ENCODE data around the gene SMARCC2.

Gene SMARCC2

DNA sequence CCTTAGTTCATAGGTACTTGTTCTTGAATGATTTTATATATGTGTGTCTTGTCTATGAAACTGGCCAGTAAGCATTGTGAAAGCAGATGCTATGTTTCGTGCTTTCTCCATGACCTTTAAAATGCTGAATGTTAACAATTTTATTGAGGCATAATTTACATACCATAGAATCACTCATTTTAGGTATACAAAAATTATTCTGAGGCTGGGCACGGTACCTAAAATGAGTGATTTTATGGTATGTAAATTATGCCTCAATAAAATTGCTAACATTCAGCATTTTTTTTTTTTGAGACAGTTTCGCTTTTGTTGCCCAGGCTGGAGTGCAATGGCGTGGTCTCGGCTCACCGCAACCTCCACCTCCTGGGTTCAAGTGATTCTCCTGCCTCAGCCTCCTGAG is 54.4 kb downstream of the SMARCC2 start:
- H3K9me3 Mint-ChIP-seq, result no peaks in the 10 kb centered on the region
- peaks cover 87% of the 10 kb centered on the region for H3K36me3 Mint-ChIP-seq (ENCODE audit: low read depth)
- no peaks in the 10 kb centered on the region for H3K27me3 Mint-ChIP-seq
- H3K4me1 Mint-ChIP-seq (ENCODE audit: low read depth), result peaks cover 65% of the 10 kb centered on the region
- no peak overlapping the region for H3K4me3 Mint-ChIP-seq
- H3K27ac Mint-ChIP-seq, result no peak overlapping the region

DNA sequence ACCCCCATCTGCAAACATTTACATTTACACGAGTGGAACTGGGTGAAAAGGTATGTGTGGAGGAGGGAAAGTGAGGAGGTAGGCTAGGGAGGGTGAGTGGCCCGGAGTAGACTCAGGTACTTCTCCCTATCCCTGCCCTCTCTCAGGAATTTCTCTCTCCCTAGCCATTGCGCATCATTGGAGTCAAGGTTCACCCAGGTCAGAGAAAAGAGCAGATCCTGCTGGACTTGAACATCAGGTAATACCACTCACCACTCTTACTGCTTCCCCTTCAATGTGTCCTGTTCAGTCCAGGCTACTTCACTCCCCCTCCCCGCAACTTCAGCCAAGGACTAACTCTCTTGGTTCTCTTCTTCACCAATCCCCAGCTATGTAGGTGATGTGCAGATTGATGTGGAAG is 58.4 kb downstream of the SMARCC2 start:
- Mint-ChIP-seq H3K4me3 (peak overlapping the region; percentile 99), H3K27ac (peak overlapping the region; percentile 13)

DNA sequence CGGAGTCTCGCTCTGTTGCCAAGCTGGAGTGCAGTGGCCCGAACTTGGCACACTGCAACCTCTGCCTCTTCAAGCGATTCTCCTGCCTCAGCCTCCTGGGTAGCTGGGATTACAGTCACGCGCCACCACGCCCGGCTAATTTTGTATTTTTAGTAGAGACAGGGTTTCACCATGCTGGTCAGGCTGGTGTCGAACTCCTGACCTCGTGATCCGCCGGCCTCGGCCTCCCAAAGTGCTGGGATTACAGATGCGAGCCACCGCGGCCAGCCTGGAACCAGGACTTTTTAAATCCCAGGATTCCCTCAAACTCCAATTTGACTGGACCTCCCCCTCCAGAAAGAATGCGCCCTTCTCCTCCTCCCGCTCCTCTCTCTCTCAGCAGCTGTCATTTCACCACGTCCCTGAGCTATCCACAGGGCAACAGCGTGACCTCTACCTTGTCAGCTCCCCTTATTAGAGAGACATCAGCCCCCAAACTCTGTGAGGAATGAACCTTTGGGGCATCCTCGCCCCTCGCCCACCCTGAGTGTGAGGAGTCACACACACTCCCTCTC is 59.3 kb downstream of the SMARCC2 start:
- no peaks in the 10 kb centered on the region for H3K9me3 Mint-ChIP-seq
- peaks cover 66% of the 10 kb centered on the region for H3K4me1 Mint-ChIP-seq (ENCODE audit: low read depth)
- peak overlapping the region; percentile 88 for H3K27ac Mint-ChIP-seq
- peaks cover 54% of the 10 kb centered on the region for H3K36me3 Mint-ChIP-seq (ENCODE audit: low read depth)
- peak overlapping the region; percentile 99 for H3K4me3 Mint-ChIP-seq
- H3K27me3 Mint-ChIP-seq, result no peaks in the 10 kb centered on the region

More for the DNA sequence above, 58.4 kb downstream of the SMARCC2 start:
- Mint-ChIP-seq H3K4me1 (ENCODE audit: low read depth) (peaks cover 63% of the 10 kb centered on the region), H3K27me3 (no peaks in the 10 kb centered on the region), H3K36me3 (ENCODE audit: low read depth) (peaks cover 59% of the 10 kb centered on the region), H3K9me3 (no peaks in the 10 kb centered on the region)

DNA sequence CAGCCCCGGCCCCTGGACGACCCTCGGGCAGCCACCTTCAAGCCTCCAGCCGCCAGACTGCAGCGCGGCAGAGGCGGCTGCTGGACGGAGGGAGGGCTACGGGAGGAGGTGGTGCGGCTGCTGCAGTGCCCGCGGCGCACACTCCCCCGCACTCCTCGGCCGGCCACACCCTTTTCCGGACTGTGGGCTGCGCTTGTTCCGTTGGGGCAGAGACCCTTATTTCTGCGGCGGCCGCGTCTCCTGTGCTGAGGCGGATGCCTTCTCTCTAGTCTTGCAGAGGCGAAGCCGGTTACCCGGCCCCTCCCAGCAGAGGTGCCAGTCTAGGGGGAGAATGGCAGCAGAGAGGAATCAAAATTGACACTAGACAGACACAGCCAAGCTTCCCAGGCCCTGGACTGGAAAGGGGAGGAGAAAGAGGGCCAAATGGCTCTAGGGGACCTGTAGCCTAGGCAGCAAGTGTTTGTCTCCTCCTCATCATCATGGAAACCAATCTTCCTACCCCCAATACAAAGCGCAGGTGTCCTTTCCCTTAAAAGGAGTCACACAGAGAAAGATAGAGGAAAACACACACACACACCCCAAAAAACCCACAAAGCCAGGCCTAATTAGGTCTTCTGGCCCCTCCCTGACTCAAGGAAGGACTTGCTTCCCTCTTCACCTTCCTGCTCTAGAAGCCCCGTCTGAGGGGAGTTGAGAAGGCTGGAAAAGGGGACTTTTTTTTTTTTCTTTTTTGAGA is 59.9 kb downstream of the SMARCC2 start:
- Mint-ChIP-seq H3K9me3 (no peaks in the 10 kb centered on the region), H3K4me1 (ENCODE audit: low read depth) (peaks cover 68% of the 10 kb centered on the region), H3K27ac (peak overlapping the region; percentile 88), H3K27me3 (no peaks in the 10 kb centered on the region), H3K36me3 (ENCODE audit: low read depth) (peaks cover 52% of the 10 kb centered on the region), H3K4me3 (peak overlapping the region; percentile 99)

DNA sequence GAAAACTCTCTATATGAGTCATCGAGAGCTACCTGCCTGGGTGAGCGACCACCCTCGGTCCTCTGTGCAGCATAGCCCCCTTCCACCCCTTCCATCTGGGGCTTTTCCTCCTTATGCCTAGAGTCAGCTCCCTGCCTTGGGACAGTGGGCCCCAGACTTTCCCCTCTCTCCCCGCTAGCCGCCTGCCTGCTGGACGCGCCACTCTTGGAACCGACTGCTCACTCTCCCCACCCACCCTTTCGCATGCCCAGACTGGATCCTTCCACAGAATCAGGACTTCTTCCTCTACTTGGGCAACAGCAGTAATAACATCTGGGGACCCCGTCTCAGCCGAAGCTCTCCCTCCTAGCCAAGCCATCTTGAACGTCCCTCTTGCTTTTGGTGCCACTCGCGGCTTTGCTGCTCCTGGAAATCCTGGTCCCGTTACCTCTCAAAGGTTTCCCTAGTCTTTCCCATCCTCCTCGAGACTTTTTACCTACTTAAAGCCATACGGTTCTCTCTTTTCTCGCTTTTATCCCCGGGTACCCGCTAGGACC is 60.5 kb downstream of the SMARCC2 start:
- Mint-ChIP-seq H3K27ac (peak overlapping the region; percentile 88), H3K36me3 (ENCODE audit: low read depth) (peaks cover 46% of the 10 kb centered on the region), H3K4me3 (peak overlapping the region; percentile 99), H3K27me3 (no peaks in the 10 kb centered on the region), H3K4me1 (ENCODE audit: low read depth) (peaks cover 71% of the 10 kb centered on the region), H3K9me3 (no peaks in the 10 kb centered on the region)

DNA sequence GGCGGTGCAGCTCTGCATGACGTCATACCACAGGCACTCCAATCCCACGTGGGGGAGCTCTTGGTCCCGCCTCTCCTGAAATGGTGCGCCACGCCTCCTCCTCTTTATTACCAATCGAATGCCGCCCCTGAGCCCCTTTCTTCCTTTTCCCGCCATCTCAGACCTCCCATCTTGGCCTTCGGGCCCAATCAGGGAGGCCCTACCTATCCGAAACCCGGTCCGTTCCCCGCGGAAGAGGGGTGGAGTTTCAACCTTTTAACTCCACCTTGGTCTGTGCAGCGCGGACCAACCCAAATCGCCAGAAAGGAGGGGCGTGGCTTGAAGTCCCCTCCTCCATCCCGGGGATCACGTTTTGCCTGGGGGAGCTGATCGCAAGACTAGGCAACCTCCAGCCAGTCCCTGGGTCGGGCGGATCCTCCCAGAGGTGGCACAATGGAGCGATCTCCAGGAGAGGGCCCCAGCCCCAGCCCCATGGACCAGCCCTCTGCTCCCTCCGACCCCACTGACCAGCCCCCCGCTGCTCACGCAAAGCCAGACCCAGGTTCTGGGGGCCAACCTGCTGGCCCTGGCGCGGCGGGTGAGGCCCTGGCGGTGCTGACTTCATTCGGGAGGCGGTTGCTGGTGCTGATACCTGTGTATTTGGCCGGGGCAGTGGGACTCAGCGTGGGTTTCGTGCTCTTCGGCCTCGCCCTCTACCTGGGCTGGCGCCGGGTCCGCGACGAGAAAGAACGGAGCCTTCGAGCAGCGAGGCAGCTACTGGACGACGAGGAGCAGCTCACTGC is 61.2 kb downstream of the SMARCC2 start, which contains the start of gene ESYT1:
TSS of gene ESYT1 (plus strand) at position 380 of the 782 bp plus-strand sequence. CDS start at position 433, 53 bp downstream.
- peaks cover 39% of the 10 kb centered on the region for H3K36me3 Mint-ChIP-seq (ENCODE audit: low read depth)
- H3K9me3 Mint-ChIP-seq, result no peaks in the 10 kb centered on the region
- H3K27me3 Mint-ChIP-seq, result no peaks in the 10 kb centered on the region
- H3K4me3 Mint-ChIP-seq, result peak within 1 kb of the TSS; percentile 99
- peak within 1 kb of the TSS; percentile 88 for H3K27ac Mint-ChIP-seq
- H3K4me1 Mint-ChIP-seq (ENCODE audit: low read depth), result peaks cover 68% of the 10 kb centered on the region

DNA sequence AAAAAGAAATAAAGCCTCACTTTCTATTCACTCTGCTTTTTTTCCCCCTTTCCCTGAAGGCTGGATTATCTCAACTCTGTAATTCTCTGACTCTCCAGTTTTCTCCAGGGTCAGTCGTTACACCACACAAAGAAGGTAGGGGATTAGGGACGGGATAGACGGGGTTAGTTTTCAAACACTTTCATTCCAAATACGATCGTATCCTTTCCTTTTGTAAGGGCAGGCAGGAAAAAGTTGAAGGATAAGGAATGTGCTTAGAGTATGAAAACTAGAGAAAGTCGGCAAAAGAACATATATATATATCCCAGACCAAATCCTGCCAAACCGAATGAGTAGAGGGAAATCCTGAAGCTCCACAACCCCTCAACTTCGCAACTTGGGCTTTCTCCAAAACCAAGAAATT is 61.8 kb downstream of the SMARCC2 start:
- H3K36me3 Mint-ChIP-seq (ENCODE audit: low read depth), result peaks cover 37% of the 10 kb centered on the region

DNA sequence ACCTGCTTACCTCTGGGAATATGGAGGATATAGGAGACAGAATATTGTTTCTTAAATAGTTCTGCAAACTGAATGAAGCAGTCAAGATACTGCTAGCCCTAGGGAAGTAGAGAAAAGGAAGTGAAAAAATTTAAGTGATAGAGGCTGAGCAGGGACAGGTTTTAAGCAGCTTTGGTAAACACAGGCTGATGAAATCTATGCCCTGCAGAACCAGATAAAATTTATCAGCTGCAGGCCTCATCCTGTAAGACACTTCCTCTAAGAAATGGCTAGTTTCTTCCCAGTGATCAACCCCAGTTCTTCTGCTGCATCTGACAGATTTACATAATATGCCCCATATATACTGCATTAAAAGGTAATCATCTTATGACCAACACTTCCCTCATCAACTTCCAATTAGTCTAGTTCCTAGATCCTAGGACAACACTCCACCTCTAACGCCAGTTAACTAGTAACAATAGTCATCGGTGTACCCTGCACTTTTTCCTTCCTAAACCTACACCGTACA is 62.5 kb downstream of the SMARCC2 start:
- peak overlapping the region; percentile 88 for H3K27ac Mint-ChIP-seq
- H3K4me1 Mint-ChIP-seq (ENCODE audit: low read depth), result peaks cover 59% of the 10 kb centered on the region
- no peaks in the 10 kb centered on the region for H3K27me3 Mint-ChIP-seq
- H3K4me3 Mint-ChIP-seq, result peak overlapping the region; percentile 99
- peaks cover 36% of the 10 kb centered on the region for H3K36me3 Mint-ChIP-seq (ENCODE audit: low read depth)
- no peaks in the 10 kb centered on the region for H3K9me3 Mint-ChIP-seq

More for the DNA sequence above, 61.8 kb downstream of the SMARCC2 start:
- no peaks in the 10 kb centered on the region for H3K9me3 Mint-ChIP-seq
- H3K4me3 Mint-ChIP-seq, result peak overlapping the region; percentile 99
- peaks cover 66% of the 10 kb centered on the region for H3K4me1 Mint-ChIP-seq (ENCODE audit: low read depth)
- peak overlapping the region; percentile 88 for H3K27ac Mint-ChIP-seq
- H3K27me3 Mint-ChIP-seq, result no peaks in the 10 kb centered on the region

DNA sequence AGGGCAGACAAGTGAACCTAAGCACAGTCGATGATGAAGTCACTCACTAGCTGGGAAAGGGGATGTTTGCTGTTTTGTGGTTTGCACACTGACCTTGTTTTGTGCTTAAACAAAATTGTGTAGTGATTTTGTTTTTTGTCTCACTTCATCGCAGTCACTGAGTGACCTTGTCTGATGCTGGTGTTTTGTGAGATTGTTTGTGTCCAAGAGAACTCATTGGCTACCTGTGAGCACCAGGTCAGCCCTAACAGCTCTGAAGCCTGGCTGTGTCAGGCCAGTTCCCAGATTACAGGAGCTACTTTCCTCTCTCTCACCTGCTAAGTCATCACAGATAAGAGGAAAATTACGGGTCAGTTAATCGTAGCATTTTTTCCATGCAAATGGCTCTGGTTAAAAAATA is 65.2 kb downstream of the SMARCC2 start:
- Mint-ChIP-seq H3K27ac (no peak overlapping the region), H3K4me1 (ENCODE audit: low read depth) (peaks cover 47% of the 10 kb centered on the region), H3K27me3 (no peaks in the 10 kb centered on the region)

DNA sequence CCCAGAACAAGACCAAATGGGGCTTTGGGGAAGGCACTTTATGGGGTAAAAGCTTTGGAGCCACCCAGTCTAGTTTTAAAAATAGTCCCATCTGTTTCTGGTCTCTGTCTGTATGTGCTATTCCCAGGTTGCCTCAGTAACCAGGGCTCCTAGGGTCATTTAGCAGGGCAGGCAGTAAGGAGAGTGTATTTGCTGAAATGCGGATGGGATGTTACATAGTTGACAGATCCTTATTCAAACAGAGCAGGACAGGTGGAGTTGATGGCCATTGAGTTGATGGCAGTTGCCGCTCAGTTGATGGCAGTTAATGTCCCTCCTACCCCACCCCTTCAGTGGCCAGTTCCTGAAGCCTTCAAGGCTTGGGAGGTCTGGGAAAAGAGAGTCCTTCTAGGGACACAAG is 66.6 kb downstream of the SMARCC2 start:
- Mint-ChIP-seq H3K4me3 (no peak overlapping the region), H3K27ac (no peak overlapping the region), H3K4me1 (ENCODE audit: low read depth) (peaks cover 58% of the 10 kb centered on the region), H3K27me3 (no peaks in the 10 kb centered on the region), H3K36me3 (ENCODE audit: low read depth) (peaks cover 35% of the 10 kb centered on the region), H3K9me3 (no peaks in the 10 kb centered on the region)

More for the DNA sequence above, 65.2 kb downstream of the SMARCC2 start:
- Mint-ChIP-seq H3K9me3 (no peaks in the 10 kb centered on the region), H3K36me3 (ENCODE audit: low read depth) (peaks cover 33% of the 10 kb centered on the region), H3K4me3 (no peak overlapping the region)

DNA sequence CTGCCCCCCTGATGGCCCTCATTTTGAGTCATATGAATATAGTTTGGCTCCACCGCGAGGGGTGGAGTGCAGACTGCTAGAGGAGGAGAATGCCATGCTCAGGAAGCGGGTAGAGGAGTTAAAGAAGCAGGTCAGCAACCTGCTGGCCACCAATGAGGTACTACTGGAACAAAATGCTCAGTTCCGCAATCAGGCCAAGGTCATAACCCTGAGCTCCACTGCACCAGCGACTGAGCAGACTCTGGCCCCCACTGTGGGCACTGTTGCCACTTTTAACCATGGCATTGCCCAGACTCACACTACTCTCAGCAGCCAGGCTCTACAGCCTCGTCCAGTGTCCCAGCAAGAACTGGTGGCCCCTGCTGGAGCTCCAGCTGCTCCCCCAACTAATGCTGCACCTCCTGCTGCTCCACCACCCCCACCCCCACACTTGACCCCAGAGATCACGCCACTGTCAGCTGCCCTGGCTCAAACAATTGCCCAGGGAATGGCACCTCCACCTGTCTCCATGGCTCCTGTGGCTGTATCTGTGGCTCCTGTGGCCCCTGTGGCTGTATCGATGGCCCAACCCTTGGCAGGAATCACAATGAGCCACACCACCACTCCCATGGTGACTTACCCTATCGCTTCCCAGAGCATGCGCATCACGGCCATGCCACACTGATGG is 67.9 kb downstream of the SMARCC2 start:
- peaks cover 46% of the 10 kb centered on the region for H3K4me1 Mint-ChIP-seq (ENCODE audit: low read depth)
- no peaks in the 10 kb centered on the region for H3K9me3 Mint-ChIP-seq
- no peaks in the 10 kb centered on the region for H3K27me3 Mint-ChIP-seq
- peak overlapping the region; percentile 24 for H3K27ac Mint-ChIP-seq
- no peak overlapping the region for H3K4me3 Mint-ChIP-seq
- peaks cover 48% of the 10 kb centered on the region for H3K36me3 Mint-ChIP-seq (ENCODE audit: low read depth)

DNA sequence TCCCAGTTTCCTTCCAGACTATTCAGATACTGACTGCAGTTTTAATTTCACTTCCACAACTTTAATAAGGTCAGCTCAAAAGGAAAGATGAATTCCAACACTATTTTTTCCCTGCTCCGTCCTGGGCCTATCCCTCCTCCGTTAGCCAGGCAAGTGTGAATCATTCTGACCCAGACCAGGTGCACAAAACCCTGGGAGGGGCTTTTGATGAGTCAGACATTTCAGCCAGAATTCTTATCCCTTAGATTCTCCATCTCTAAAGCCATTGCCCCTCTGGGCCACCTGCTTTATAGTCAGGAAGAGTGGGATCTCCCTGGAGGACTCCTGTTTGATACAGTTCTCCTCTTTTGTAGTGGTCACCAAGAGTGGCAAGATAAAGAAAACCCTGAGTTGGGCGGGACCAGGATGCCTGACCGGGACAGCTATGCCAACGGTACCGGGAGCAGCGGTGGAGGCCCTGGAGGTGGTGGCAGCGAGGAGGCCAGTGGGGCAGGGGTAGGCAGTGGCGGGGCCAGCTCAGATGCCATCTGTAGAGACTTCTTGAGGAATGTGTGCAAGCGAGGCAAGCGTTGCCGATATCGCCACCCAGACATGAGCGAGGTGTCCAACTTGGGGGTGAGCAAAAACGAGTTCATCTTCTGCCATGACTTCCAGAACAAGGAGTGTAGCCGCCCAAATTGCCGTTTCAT is 69.0 kb downstream of the SMARCC2 start:
- H3K27me3 Mint-ChIP-seq, result no peaks in the 10 kb centered on the region
- no peaks in the 10 kb centered on the region for H3K9me3 Mint-ChIP-seq
- peak overlapping the region; percentile 97 for H3K4me3 Mint-ChIP-seq
- peak overlapping the region; percentile 83 for H3K27ac Mint-ChIP-seq
- peaks cover 42% of the 10 kb centered on the region for H3K4me1 Mint-ChIP-seq (ENCODE audit: low read depth)
- peaks cover 44% of the 10 kb centered on the region for H3K36me3 Mint-ChIP-seq (ENCODE audit: low read depth)

DNA sequence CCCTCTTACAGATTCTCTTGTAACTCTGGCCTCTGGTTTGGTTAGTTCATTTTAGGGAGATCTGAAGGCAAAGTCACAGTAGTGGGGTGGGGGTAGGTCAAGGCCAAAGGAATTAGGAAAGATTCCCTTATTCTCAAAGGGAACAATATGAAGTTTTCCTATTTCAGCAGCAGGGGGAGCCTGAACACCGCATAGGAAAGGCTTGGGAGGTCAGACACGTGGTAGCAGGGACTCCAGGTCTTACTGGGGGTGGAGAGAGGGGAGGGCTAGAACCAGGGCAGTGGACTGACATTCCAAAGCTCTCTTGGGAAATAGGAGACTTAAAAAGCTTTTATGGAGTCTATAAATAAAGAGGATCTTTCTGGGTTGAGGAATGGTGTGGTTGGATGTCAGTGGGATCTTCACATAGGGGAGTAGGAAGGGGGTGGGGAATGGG is 69.9 kb downstream of the SMARCC2 start:
- H3K4me3 Mint-ChIP-seq, result peak overlapping the region; percentile 97
- H3K9me3 Mint-ChIP-seq, result no peaks in the 10 kb centered on the region
- H3K27me3 Mint-ChIP-seq, result no peaks in the 10 kb centered on the region
- H3K36me3 Mint-ChIP-seq (ENCODE audit: low read depth), result peaks cover 45% of the 10 kb centered on the region
- H3K27ac Mint-ChIP-seq, result peak overlapping the region; percentile 83
- H3K4me1 Mint-ChIP-seq (ENCODE audit: low read depth), result peaks cover 43% of the 10 kb centered on the region
